Activated CD4-positive, alpha-beta memory T cell treated with anti-CD3 and anti-CD28 coated beads, Interleukin-2, amount 10 ng/mL, durations not matched to agents 7 days and 5 days (primary cell): ENCODE results near the gene VMO1. TPM values are rescaled to one million over a fixed set of nuclear protein-coding genes. Genes with fewer than 3 reads are reported as not detected.

Experiments
- CTCF ChIA-PET: fragments of 350-600 bp; sonication (Branson Sonifier 250); formaldehyde crosslinking; loops from one replicate; lab custom pipeline; 2021; ENCODE audit warnings: antibody characterized with exemption, inconsistent platforms; lab: Charles Lee
- POLR2A ChIA-PET: fragments of 350-600 bp; sonication (Branson Sonifier 250); formaldehyde crosslinking; loops from one replicate; lab custom pipeline; 2021; ENCODE audit warnings: antibody characterized with exemption; lab: Charles Lee
- DNase-seq: peaks from one replicate; pipeline ENCODE4 v3.0.0-alpha.2; 2020
- H3K27ac Mint-ChIP-seq: one replicate; pipeline ENCODE4 v1.8.0; 2021; ENCODE audit warnings: mild to moderate bottlenecking, mixed read lengths
- H3K27me3 Mint-ChIP-seq: one replicate; pipeline ENCODE4 v1.8.0; 2021; ENCODE audit warnings: mixed read lengths
- H3K36me3 Mint-ChIP-seq: one replicate; pipeline ENCODE4 v1.8.0; 2021; ENCODE audit warnings: low read depth, mixed read lengths
- H3K4me1 Mint-ChIP-seq: one replicate; pipeline ENCODE4 v1.8.0; 2021; ENCODE audit warnings: mixed read lengths
- H3K4me3 Mint-ChIP-seq: one replicate; pipeline ENCODE4 v1.8.0; 2021; ENCODE audit warnings: mild to moderate bottlenecking, mixed read lengths
- H3K9me3 Mint-ChIP-seq: one replicate; pipeline ENCODE4 v1.8.0; 2021; ENCODE audit warnings: mixed read lengths
- total RNA-seq, 2 experiments: library from RNA; stranded (reverse); gene quantifications; one replicate each; pipeline ENCODE4 v1.2.3, GENCODE V29; 2021

The VMO1 gene
- total RNA-seq, 2 experiments from 2014 or later = 0.40 TPM; not detected in 1

- Mint-ChIP-seq H3K36me3 (peaks cover 4% of the 10 kb centered on the region), H3K27ac (no peak overlapping the region)
- CTCF ChIA-PET = no interaction called here
Observed at GRCh38 chr17:4811471-4811870, 25.3 kb upstream of the VMO1 start.

GRCh38 chr17:4810696-4811290 is 24.6 kb upstream of the VMO1 start:
- CTCF ChIA-PET = no interaction called here

More at GRCh38 chr17:4811471-4811870, 25.3 kb upstream of the VMO1 start:
- Mint-ChIP-seq H3K4me3 (no peak overlapping the region), H3K27me3 (no peaks in the 10 kb centered on the region), H3K4me1 (peaks cover 16% of the 10 kb centered on the region), H3K9me3 (no peaks in the 10 kb centered on the region)
- no peak for DNase-seq
- POLR2A ChIA-PET = no interaction called here

GRCh38 chr17:4808378-4808767 is 22.2 kb upstream of the VMO1 start:
- no peaks in the 10 kb centered on the region for H3K9me3 Mint-ChIP-seq
- peaks cover 4% of the 10 kb centered on the region for H3K36me3 Mint-ChIP-seq
- peaks cover 23% of the 10 kb centered on the region for H3K4me1 Mint-ChIP-seq
- ChIA-PET CTCF (interaction anchor here (3.6 kb wide), 1 partner anchor 18 kb away, joined by 17 read pairs; the partner anchor contains the start of gene GLTPD2), POLR2A (interaction anchor here (0.9 kb wide), 1 partner anchor 12 kb away, joined by 4 read pairs; the partner anchor contains the start of gene PSMB6)
- H3K27ac Mint-ChIP-seq = no peak overlapping the region
- no peaks in the 10 kb centered on the region for H3K27me3 Mint-ChIP-seq
- peak overlapping the region; percentile 73 for H3K4me3 Mint-ChIP-seq
- DNase-seq = no peak

More at GRCh38 chr17:4810696-4811290, 24.6 kb upstream of the VMO1 start:
- Mint-ChIP-seq H3K27ac (no peak overlapping the region), H3K4me1 (peaks cover 21% of the 10 kb centered on the region), H3K4me3 (no peak overlapping the region), H3K36me3 (peaks cover 4% of the 10 kb centered on the region), H3K27me3 (no peaks in the 10 kb centered on the region), H3K9me3 (no peaks in the 10 kb centered on the region)
- no peak for DNase-seq
- POLR2A ChIA-PET = interaction anchor here (2.3 kb wide), 1 partner anchor 98 kb away, joined by 5 read pairs; no protein-coding TSS in a partner anchor

- no peak for DNase-seq
- Mint-ChIP-seq H3K9me3 (no peaks in the 10 kb centered on the region), H3K4me1 (peaks cover 23% of the 10 kb centered on the region), H3K27me3 (no peaks in the 10 kb centered on the region), H3K4me3 (peak overlapping the region; percentile 73), H3K36me3 (peaks cover 4% of the 10 kb centered on the region), H3K27ac (no peak overlapping the region)
- POLR2A ChIA-PET = interaction anchor here (0.7 to 2.0 kb wide), 11 partner anchors 10 to 98 kb away, joined by 3 to 19 read pairs (median 4); partner anchors contain the start of genes ARRB2, GLTPD2, MINK1 and PSMB6
- CTCF ChIA-PET = interaction anchor here (1.4 to 3.6 kb wide), 3 partner anchors 12 to 81 kb away, joined by 4 to 17 read pairs (median 7); partner anchors contain the start of genes GLTPD2 and PSMB6
Observed at GRCh38 chr17:4807605-4808377, 21.6 kb upstream of the VMO1 start.

GRCh38 chr17:4806777-4807604 is 20.8 kb upstream of the VMO1 start, which contains the start of gene PLD2:
Gene PLD2, plus strand, starts transcription at chr17:4807152. Its CDS starts 621 bp downstream, at chr17:4807773.
- CTCF ChIA-PET = interaction anchor here (1.3 to 3.6 kb wide), 4 partner anchors 11 to 82 kb away, joined by 3 to 17 read pairs (median 6); partner anchors contain the start of genes GLTPD2, MED11 and PSMB6
- peak within 1 kb of the TSS; percentile 74 for H3K4me3 Mint-ChIP-seq
- H3K9me3 Mint-ChIP-seq = no peaks in the 10 kb centered on the region
- no peaks in the 10 kb centered on the region for H3K27me3 Mint-ChIP-seq
- no peak within 1 kb of the TSS for H3K27ac Mint-ChIP-seq
- peaks cover 23% of the 10 kb centered on the region for H3K4me1 Mint-ChIP-seq
- peaks cover 4% of the 10 kb centered on the region for H3K36me3 Mint-ChIP-seq
- POLR2A ChIA-PET = interaction anchor here (0.6 to 2.0 kb wide), 12 partner anchors 9 to 104 kb away, joined by 3 to 19 read pairs (median 4); partner anchors contain the start of genes ARRB2, GLTPD2, MINK1 and PELP1
- DNase-seq = peak; percentile 88

GRCh38 chr17:4806456-4806776 is 20.3 kb upstream of the VMO1 start:
- ChIA-PET POLR2A (interaction anchor here (0.6 to 2.0 kb wide), 8 partner anchors 8 to 103 kb away, joined by 3 to 19 read pairs (median 4); partner anchors contain the start of genes ARRB2, GLTPD2, PELP1 and PSMB6), CTCF (interaction anchor here (1.3 to 3.6 kb wide), 4 partner anchors 10 to 82 kb away, joined by 3 to 17 read pairs (median 6); partner anchors contain the start of genes GLTPD2, MED11 and PSMB6)
- Mint-ChIP-seq H3K27me3 (no peaks in the 10 kb centered on the region), H3K27ac (no peak overlapping the region), H3K36me3 (peaks cover 4% of the 10 kb centered on the region), H3K4me3 (peak overlapping the region; percentile 74), H3K9me3 (no peaks in the 10 kb centered on the region), H3K4me1 (peaks cover 23% of the 10 kb centered on the region)
- no peak for DNase-seq

GRCh38 chr17:4802228-4802627 is 16.1 kb upstream of the VMO1 start, which contains the start of gene C17orf114:
Gene C17orf114, minus strand, starts transcription at chr17:4802328.
- H3K4me3 Mint-ChIP-seq = no peak within 1 kb of the TSS
- no peaks in the 10 kb centered on the region for H3K9me3 Mint-ChIP-seq
- ChIA-PET CTCF (interaction anchor here (0.7 kb wide), 1 partner anchor 12 kb away, joined by 3 read pairs; no protein-coding TSS in a partner anchor), POLR2A (no interaction called here)
- H3K4me1 Mint-ChIP-seq = peaks cover 12% of the 10 kb centered on the region
- DNase-seq = no peak
- no peak within 1 kb of the TSS for H3K27ac Mint-ChIP-seq
- peaks cover 19% of the 10 kb centered on the region for H3K36me3 Mint-ChIP-seq
- H3K27me3 Mint-ChIP-seq = no peaks in the 10 kb centered on the region

GRCh38 chr17:4800462-4801196 is 14.5 kb upstream of the VMO1 start:
- H3K4me1 Mint-ChIP-seq = peaks cover 18% of the 10 kb centered on the region
- CTCF ChIA-PET = interaction anchor here (3.1 kb wide), 1 partner anchor 10 kb away, joined by 17 read pairs; no protein-coding TSS in a partner anchor
- H3K9me3 Mint-ChIP-seq = no peaks in the 10 kb centered on the region
- H3K27me3 Mint-ChIP-seq = no peaks in the 10 kb centered on the region
- no peak overlapping the region for H3K27ac Mint-ChIP-seq
- peaks cover 23% of the 10 kb centered on the region for H3K36me3 Mint-ChIP-seq
- POLR2A ChIA-PET = interaction anchor here (2.1 kb wide), 1 partner anchor 11 kb away, joined by 12 read pairs; the partner anchor contains the start of gene GLTPD2
- H3K4me3 Mint-ChIP-seq = no peak overlapping the region
- no peak for DNase-seq

GRCh38 chr17:4796552-4796920 is 10.4 kb upstream of the VMO1 start:
- H3K27ac Mint-ChIP-seq = peak overlapping the region; percentile 91
- peak; percentile 30 for DNase-seq
- ChIA-PET POLR2A (interaction anchor here (0.9 to 2.1 kb wide), 9 partner anchors 10 to 653 kb away, joined by 3 to 17 read pairs (median 5); partner anchors contain the start of genes ARRB2, CYB5D2, PLD2 and ZZEF1), CTCF (interaction anchor here (0.7 to 1.2 kb wide), 3 partner anchors 10 to 107 kb away, joined by 3 to 4 read pairs (median 3); partner anchors contain the start of genes CHRNE, PLD2 and VMO1)
- peak overlapping the region; percentile 98 for H3K4me3 Mint-ChIP-seq
- peaks cover 18% of the 10 kb centered on the region for H3K4me1 Mint-ChIP-seq
- peaks cover 2% of the 10 kb centered on the region for H3K27me3 Mint-ChIP-seq
- no peaks in the 10 kb centered on the region for H3K9me3 Mint-ChIP-seq
- peaks cover 23% of the 10 kb centered on the region for H3K36me3 Mint-ChIP-seq

GRCh38 chr17:4795168-4795567 is 9.0 kb upstream of the VMO1 start:
- CTCF ChIA-PET = no interaction called here
- H3K27me3 Mint-ChIP-seq = peaks cover 2% of the 10 kb centered on the region
- DNase-seq = no peak
- peak overlapping the region; percentile 98 for H3K4me3 Mint-ChIP-seq
- peaks cover 16% of the 10 kb centered on the region for H3K36me3 Mint-ChIP-seq
- peak overlapping the region; percentile 91 for H3K27ac Mint-ChIP-seq
- H3K4me1 Mint-ChIP-seq = peaks cover 29% of the 10 kb centered on the region
- no peaks in the 10 kb centered on the region for H3K9me3 Mint-ChIP-seq
- POLR2A ChIA-PET = no interaction called here

- no peak for DNase-seq
- H3K27me3 Mint-ChIP-seq = peaks cover 30% of the 10 kb centered on the region
- ChIA-PET CTCF (interaction anchor here (0.6 to 2.5 kb wide), 33 partner anchors 8 to 252 kb away, joined by 3 to 24 read pairs (median 6); partner anchors contain the start of genes ARRB2, C17orf107, C17orf114 and CAMTA2), POLR2A (interaction anchor here (0.7 to 2.8 kb wide), 24 partner anchors 9 to 648 kb away, joined by 3 to 33 read pairs (median 4); partner anchors contain the start of genes ARRB2, C17orf107, CYB5D2 and PELP1)
- peaks cover 32% of the 10 kb centered on the region for H3K4me1 Mint-ChIP-seq
- H3K4me3 Mint-ChIP-seq = peak overlapping the region; percentile 87
- peak overlapping the region; percentile 89 for H3K27ac Mint-ChIP-seq
- no peaks in the 10 kb centered on the region for H3K9me3 Mint-ChIP-seq
- H3K36me3 Mint-ChIP-seq = no peaks in the 10 kb centered on the region
Observed at GRCh38 chr17:4790705-4791088, 4.5 kb upstream of the VMO1 start.
